ENCODE data around the gene MUC5B. TPM values are rescaled to one million over a fixed set of nuclear protein-coding genes. Genes with fewer than 3 reads are reported as not detected.

The MUC5B gene
- total and polyA plus RNA-seq, 2 donors (not counting 3 experiments of a cell fraction or from before 2014, with no cell fraction given): not detected

- POLR2A ChIA-PET: no interaction called here
- TF ChIP-seq FOS (IDR thresholded peaks at IDR 0.05; ENCODE audit: borderline replicate concordance, insufficient read depth, low read length) (no peak), GATA2 (IDR thresholded peaks at IDR 0.05; ENCODE audit: insufficient read depth, insufficient read length, low read depth, low read length) (no peak)
- Histone ChIP-seq H2AFZ (ENCODE audit: low read depth, low read length) (no peak overlapping the region), H3K27me3 (ENCODE audit: control insufficient read depth in 2 of 2, insufficient read depth in 2 of 2, low read length in 2 of 2) (no peaks in the 10 kb centered on the region), H3K9me1 (replicated peaks; ENCODE audit: control insufficient read depth, extremely low read depth, insufficient read depth, low read length) (no peaks in the 10 kb centered on the region), H3K36me3 (ENCODE audit: control insufficient read depth in 2 of 2, extremely low read depth in 1 of 2, insufficient read depth in 2 of 2, low read length in 2 of 2) (no peaks in the 10 kb centered on the region), H3K4me3 (replicated peaks in 1 of 3; ENCODE audit: insufficient read depth in 1 of 3, low read depth in 1 of 3, low read length in 3 of 3) (no peak overlapping the region), H3K27ac (ENCODE audit: insufficient read depth, low read depth, low read length) (no peak overlapping the region), H3K79me2 (ENCODE audit: control insufficient read depth, insufficient read depth, low read length) (no peaks in the 10 kb centered on the region), H3K9ac (replicated peaks; ENCODE audit: extremely low read depth, insufficient read depth, low read length) (no peak overlapping the region), H3K4me1 (ENCODE audit: control insufficient read depth, extremely low read depth, insufficient read depth, low read length) (no peaks in the 10 kb centered on the region), H3K9me3 (replicated peaks; ENCODE audit: control insufficient read depth, insufficient read depth, low read length) (no peaks in the 10 kb centered on the region), H3K4me2 (ENCODE audit: insufficient read depth, low read length) (no peak overlapping the region), H4K20me1 (replicated peaks; ENCODE audit: control insufficient read depth, extremely low read depth, insufficient read depth, low read length) (no peaks in the 10 kb centered on the region)
- intact Hi-C loops (cut with micrococcal nuclease) (no loop called here), dilution Hi-C loops (cut with MboI; ENCODE audit: extremely low pct_ligation_motif_present, low sequenced_read_pairs) (no loop called here)
- CTCF ChIA-PET: no interaction called here
- no TSS peak for BruUV-seq (replicated peaks)
- DNase-seq (ENCODE audit: low read depth, low spot score) (no peak), FAIRE-seq (no peak)
Observed at GRCh38 chr11:1234054-1234720, 11.3 kb downstream of the MUC5B start.

GRCh38 chr11:1234771-1235305 is 12.0 kb downstream of the MUC5B start:
- no peak for TF ChIP-seq MYC (IDR thresholded peaks at IDR 0.05; ENCODE audit: low read depth, low read length)
- no peak for TF ChIP-seq MAX (IDR thresholded peaks at IDR 0.05; ENCODE audit: insufficient read depth, insufficient read length)
- TF ChIP-seq GATA2 (IDR thresholded peaks at IDR 0.05; ENCODE audit: insufficient read depth, insufficient read length, low read depth, low read length): no peak
- no peak for TF ChIP-seq JUN (IDR thresholded peaks at IDR 0.05; ENCODE audit: borderline replicate concordance, insufficient read depth, insufficient read length, low read depth)
- intact Hi-C loops (cut with micrococcal nuclease) (no loop called here), dilution Hi-C loops (cut with MboI; ENCODE audit: extremely low pct_ligation_motif_present, low sequenced_read_pairs) (no loop called here)
- Histone ChIP-seq H3K4me2 (ENCODE audit: insufficient read depth, low read length) (no peak overlapping the region), H3K9ac (replicated peaks; ENCODE audit: extremely low read depth, insufficient read depth, low read length) (no peak overlapping the region), H2AFZ (ENCODE audit: low read depth, low read length) (no peak overlapping the region), H3K4me3 (replicated peaks in 1 of 3; ENCODE audit: insufficient read depth in 1 of 3, low read depth in 1 of 3, low read length in 3 of 3) (no peak overlapping the region), H3K9me1 (replicated peaks; ENCODE audit: control insufficient read depth, extremely low read depth, insufficient read depth, low read length) (no peaks in the 10 kb centered on the region), H3K4me1 (ENCODE audit: control insufficient read depth, extremely low read depth, insufficient read depth, low read length) (no peaks in the 10 kb centered on the region), H3K9me3 (replicated peaks; ENCODE audit: control insufficient read depth, insufficient read depth, low read length) (no peaks in the 10 kb centered on the region), H3K79me2 (ENCODE audit: control insufficient read depth, insufficient read depth, low read length) (no peaks in the 10 kb centered on the region), H4K20me1 (replicated peaks; ENCODE audit: control insufficient read depth, extremely low read depth, insufficient read depth, low read length) (no peaks in the 10 kb centered on the region), H3K27me3 (ENCODE audit: control insufficient read depth in 2 of 2, insufficient read depth in 2 of 2, low read length in 2 of 2) (no peaks in the 10 kb centered on the region), H3K36me3 (ENCODE audit: control insufficient read depth in 2 of 2, extremely low read depth in 1 of 2, insufficient read depth in 2 of 2, low read length in 2 of 2) (no peaks in the 10 kb centered on the region), H3K27ac (ENCODE audit: insufficient read depth, low read depth, low read length) (no peak overlapping the region)
- ChIA-PET CTCF (no interaction called here), POLR2A (no interaction called here)
- no peak for DNase-seq (ENCODE audit: low read depth, low spot score)
- BruUV-seq (replicated peaks): no TSS peak
- FAIRE-seq: no peak

Measured in endothelial cell of umbilical vein (primary cell).